Esophagus squamous epithelium (tissue), 5 donors: ENCODE data around the gene GRIK1. TPM values are rescaled to one million over a fixed set of nuclear protein-coding genes. Genes with fewer than 3 reads are reported as not detected.
"Not testable (repeated sequence)": the region's sequence is repeated elsewhere in the genome, so short reads cannot be mapped to it uniquely, and the experiment has no call there.

Experiments used
- DNase-seq: peaks from one replicate; lab custom pipeline; 2025; lab: John Stamatoyannopoulos, UW
- H3K27ac ChIP-seq, 4 donors: fragments of 200-600 bp; sonication (generic); one replicate each; pipeline ENCODE4 v1.5.1; 2016 to 2019; ENCODE audit warnings: mild to moderate bottlenecking in 1 of 4
- H3K27me3 ChIP-seq, 4 donors: fragments of 200-600 bp; sonication (generic); 1 replicate in 3 of 4; 2 replicates in 1 of 4; pipeline versions ENCODE4 v1.5.1 to v1.6.0; 2017 to 2021; ENCODE audit warnings: antibody characterized with exemption in 1 of 4
- H3K36me3 ChIP-seq, 3 donors: fragments of 200-600 bp; sonication (generic); one replicate each; pipeline ENCODE4 v1.5.1; 2016 to 2019
- H3K4me1 ChIP-seq, 3 donors: fragments of 200-600 bp; sonication (generic); one replicate each; pipeline ENCODE4 v1.5.1; 2017 to 2019
- H3K4me3 ChIP-seq, 4 donors: fragments of 200-600 bp; sonication (generic); 1 replicate in 3 of 4; 2 replicates in 1 of 4; pipeline ENCODE4 v1.5.1; 2016 to 2019; ENCODE audit warnings: mild to moderate bottlenecking in 2 of 4, moderate library complexity in 1 of 4
- H3K9me3 ChIP-seq, 3 donors: fragments of 200-600 bp; sonication (generic); one replicate each; pipeline ENCODE4 v1.5.1; 2016 to 2019
- POLR2A ChIP-seq, 4 donors: fragments of 450-650 bp; IDR thresholded peaks; one replicate each; pipeline ENCODE4 v1.6.1; 2017; ENCODE audit warnings: antibody characterized with exemption in 4 of 4, mild to moderate bottlenecking in 4 of 4, moderate library complexity in 3 of 4
- WGBS, 2 donors: methylation state at CpG; one replicate each; pipeline ENCODE4 v1.1.5; 2018; 5-methylcytosine and 5-hydroxymethylcytosine counted together
- intact Hi-C: fragments of 100-400 bp; cut with DNase I; formaldehyde crosslinking; loops from one replicate; pipeline ENCODE4 v1.15.0; 2022
- total RNA-seq, 4 donors: library from RNA; depleted of rRNA; stranded (reverse); fragments of >200 nt; gene quantifications; one replicate each; pipeline ENCODE4 v1.1.0, GENCODE V29; 2016
- TF ChIP-seq, protein P1 (sequence below), 6 experiments: fragments of 450-650 bp in 4 of 6; fragments of 200-600 bp in 2 of 6; sonication (generic) in 2 of 6; IDR thresholded peaks; one replicate each; pipeline ENCODE4 v1.5.1; 2016 to 2019; ENCODE audit warnings: antibody characterized with exemption in 6 of 6, mild to moderate bottlenecking in 4 of 6, moderate library complexity in 4 of 6
- donor health status: DM: yes; HTN: yes; CAD: no.

Gene GRIK1
- total RNA-seq, 4 donors from 2014 or later, result 0.19 TPM; not detected in 3

DNA sequence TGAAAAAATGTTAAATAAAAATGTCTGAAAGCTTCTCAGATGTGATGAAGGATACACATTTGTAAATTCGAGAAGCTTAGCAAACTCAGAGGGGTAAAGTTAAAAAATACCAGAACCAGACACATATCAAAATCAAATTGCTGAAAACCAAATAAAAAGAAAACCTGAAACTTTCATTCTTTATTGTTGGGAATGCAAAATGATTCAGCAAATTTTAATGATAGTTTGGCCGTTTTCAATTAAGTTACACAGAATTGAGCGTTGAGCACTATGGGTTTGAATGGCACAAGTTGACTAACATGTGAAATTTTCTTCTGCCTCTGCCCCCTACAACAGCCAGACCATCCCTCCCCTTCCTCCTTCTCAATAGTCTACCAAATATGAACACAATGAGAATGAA is 33.5 kb upstream of the GRIK1 start:
- Histone ChIP-seq H3K9me3 (no peaks in the 10 kb centered on the region), H3K4me3 (no peak overlapping the region), H3K27ac (no peak overlapping the region), H3K36me3 (no peaks in the 10 kb centered on the region), H3K27me3 (no peaks in the 10 kb centered on the region), H3K4me1 (no peaks in the 10 kb centered on the region)
- TF ChIP-seq, protein P1, sequence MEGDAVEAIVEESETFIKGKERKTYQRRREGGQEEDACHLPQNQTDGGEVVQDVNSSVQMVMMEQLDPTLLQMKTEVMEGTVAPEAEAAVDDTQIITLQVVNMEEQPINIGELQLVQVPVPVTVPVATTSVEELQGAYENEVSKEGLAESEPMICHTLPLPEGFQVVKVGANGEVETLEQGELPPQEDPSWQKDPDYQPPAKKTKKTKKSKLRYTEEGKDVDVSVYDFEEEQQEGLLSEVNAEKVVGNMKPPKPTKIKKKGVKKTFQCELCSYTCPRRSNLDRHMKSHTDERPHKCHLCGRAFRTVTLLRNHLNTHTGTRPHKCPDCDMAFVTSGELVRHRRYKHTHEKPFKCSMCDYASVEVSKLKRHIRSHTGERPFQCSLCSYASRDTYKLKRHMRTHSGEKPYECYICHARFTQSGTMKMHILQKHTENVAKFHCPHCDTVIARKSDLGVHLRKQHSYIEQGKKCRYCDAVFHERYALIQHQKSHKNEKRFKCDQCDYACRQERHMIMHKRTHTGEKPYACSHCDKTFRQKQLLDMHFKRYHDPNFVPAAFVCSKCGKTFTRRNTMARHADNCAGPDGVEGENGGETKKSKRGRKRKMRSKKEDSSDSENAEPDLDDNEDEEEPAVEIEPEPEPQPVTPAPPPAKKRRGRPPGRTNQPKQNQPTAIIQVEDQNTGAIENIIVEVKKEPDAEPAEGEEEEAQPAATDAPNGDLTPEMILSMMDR (IDR thresholded peaks at IDR 0.05), result no peak
- TF ChIP-seq POLR2A (IDR thresholded peaks at IDR 0.05), result no peak
- DNase-seq, result no peak
- intact Hi-C loops, result no loop called here
- 78 to 82% methylated on average over 3 of the region's 3 CpGs for WGBS, 2 donors

DNA sequence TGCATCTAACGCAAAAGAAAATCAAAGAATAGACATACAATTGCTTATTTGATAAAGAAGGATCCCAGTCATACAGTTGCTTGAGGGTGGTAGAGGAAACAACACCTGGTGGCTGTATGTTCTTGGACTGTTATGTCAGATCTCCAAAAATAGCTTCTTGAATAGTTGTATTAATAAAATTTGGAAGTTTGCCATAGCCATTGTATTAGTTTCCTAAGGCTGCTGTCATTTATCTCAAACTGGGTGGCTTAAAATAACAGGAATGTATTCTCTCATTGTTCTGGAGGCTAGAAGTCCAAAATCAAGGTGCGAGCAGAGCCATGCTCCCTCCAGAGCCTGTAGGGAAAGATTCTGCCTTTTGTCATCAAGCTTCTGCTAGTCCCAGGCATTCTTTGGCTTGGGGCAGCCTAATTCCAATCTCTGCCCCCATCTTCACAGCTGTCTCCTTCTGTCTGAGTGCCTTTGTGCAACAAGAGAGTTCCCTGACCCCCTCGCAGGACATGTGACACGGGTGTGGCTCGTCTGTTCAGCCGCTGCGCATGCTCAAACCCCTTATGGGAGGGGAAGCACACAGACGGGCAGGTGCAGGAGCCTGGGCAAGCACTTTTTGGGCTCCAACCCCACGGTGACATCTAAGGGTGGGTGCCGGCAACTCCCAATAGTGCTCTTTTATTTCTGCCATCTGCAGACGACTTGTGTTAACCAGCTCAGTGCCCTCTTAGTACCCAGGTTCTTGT is 21.7 kb upstream of the GRIK1 start:
- DNase-seq, result no peak
- no peak overlapping the region for H3K4me3 ChIP-seq
- no peaks in the 10 kb centered on the region for H3K36me3 ChIP-seq
- H3K4me1 ChIP-seq, result no peaks in the 10 kb centered on the region
- H3K27ac ChIP-seq, result no peak overlapping the region
- intact Hi-C loops, result no loop called here
- H3K27me3 ChIP-seq, result no peaks in the 10 kb centered on the region
- WGBS, 2 donors, result 56 to 63% methylated on average over 3 to 5 of the region's 11 CpGs
- no peaks in the 10 kb centered on the region for H3K9me3 ChIP-seq
- no peak for TF ChIP-seq POLR2A (IDR thresholded peaks at IDR 0.05)
- TF ChIP-seq, protein P1 (IDR thresholded peaks at IDR 0.05), result no peak

DNA sequence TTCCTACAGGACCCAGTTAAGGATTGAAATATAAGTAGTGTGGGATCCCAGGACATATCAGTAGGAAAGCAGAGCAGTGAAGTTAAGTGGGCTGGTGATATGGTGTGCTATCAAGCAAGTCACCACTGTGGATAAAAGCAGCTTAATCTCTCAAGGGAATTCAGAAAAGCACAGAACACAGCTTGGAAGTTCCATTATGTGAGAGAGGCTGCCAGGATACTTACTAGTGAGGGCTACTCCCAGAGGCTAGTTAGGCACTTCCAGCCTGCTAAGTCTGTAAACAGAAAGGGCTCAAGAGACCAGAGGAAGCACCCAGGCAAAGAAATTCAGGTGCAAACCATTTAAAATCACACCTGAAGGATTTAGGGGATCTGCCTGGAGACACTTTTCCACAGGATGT is 18.8 kb upstream of the GRIK1 start:
- intact Hi-C loops, result no loop called here
- Histone ChIP-seq H3K4me1 (no peaks in the 10 kb centered on the region), H3K9me3 (no peaks in the 10 kb centered on the region), H3K36me3 (no peaks in the 10 kb centered on the region), H3K4me3 (no peak overlapping the region), H3K27ac (no peak overlapping the region), H3K27me3 (no peaks in the 10 kb centered on the region)
- no peak for DNase-seq
- TF ChIP-seq POLR2A (IDR thresholded peaks at IDR 0.05), result no peak

DNA sequence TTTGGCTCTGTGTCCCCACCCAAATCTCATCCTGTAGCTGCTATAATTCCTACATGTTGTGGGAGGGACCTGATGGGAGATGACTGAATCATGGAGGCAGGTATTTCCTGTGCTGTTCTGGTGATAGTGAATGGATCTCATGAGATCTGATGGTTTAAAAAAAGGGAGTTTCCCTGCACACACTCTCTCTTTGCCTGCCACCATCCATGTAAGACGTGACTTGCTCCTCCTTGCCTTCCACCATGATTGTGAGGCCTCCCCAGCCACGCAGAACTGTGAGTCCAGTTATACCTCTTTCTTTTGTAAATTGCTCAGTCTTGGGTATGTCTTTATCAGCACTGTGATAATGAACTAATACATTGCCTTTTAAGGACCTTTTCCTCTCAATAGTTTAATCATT is 18.2 kb upstream of the GRIK1 start:
- H3K4me3 ChIP-seq, H3K36me3 ChIP-seq, H3K9me3 ChIP-seq, H3K27ac ChIP-seq, intact Hi-C loops, H3K4me1 ChIP-seq, DNase-seq, H3K27me3 ChIP-seq: not testable (repeated sequence)
- WGBS, 2 donors, result 39 to 84% methylated on average over 2 of the region's 2 CpGs

DNA sequence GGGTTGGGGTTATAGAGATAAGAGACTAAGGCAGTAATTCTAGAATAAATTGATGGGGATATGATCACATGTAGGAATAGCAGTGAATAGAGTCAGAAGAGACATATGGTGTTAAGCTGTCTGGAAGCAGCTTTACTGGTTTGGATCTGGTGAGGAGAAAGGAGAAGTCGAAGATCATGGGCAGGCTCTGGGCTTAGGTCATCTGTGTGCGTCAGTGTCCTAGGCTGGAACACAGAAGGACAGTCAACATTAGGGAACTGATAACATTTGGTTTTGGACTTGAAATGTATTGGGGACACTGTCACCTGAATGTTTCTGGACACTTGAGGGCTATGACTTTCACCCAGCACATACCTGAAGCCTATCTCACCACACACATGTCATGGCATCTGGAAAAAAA is 13.9 kb upstream of the GRIK1 start:
- Histone ChIP-seq H3K27ac (no peak overlapping the region), H3K4me3 (no peak overlapping the region), H3K36me3 (no peaks in the 10 kb centered on the region), H3K9me3 (no peaks in the 10 kb centered on the region), H3K27me3 (no peaks in the 10 kb centered on the region), H3K4me1 (no peaks in the 10 kb centered on the region)
- no peak for DNase-seq
- TF ChIP-seq, protein P1 (IDR thresholded peaks at IDR 0.05), result no peak
- no peak for TF ChIP-seq POLR2A (IDR thresholded peaks at IDR 0.05)
- intact Hi-C loops, result no loop called here
- WGBS, 2 donors, result 68 to 71% methylated on average over 2 of the region's 2 CpGs

DNA sequence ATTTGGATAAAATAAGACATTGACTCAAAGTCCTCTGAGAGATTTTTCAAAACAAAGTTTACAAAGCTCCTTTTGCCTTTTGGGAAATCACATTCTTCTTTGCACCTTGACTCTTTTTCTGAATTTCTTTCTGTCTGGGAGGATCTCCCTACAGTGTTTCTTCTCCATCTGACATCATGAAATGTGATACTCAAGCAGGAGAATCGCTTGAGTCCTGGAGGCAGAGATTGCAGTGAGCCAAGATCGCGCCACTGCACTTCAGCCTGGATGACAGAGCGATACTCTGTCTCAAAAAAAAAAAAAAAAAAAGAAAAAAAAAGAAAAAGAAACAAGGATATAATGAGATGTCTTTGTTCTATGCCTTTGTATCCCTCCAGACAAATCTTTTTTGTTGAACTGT is 13.3 kb upstream of the GRIK1 start:
- no peaks in the 10 kb centered on the region for H3K36me3 ChIP-seq

More for the DNA sequence above, 13.3 kb upstream of the GRIK1 start:
- intact Hi-C loops, result no loop called here
- no peak overlapping the region for H3K4me3 ChIP-seq
- no peak overlapping the region for H3K27ac ChIP-seq
- DNase-seq, result no peak
- TF ChIP-seq, protein P1 (IDR thresholded peaks at IDR 0.05), result no peak
- no peak for TF ChIP-seq POLR2A (IDR thresholded peaks at IDR 0.05)
- no peaks in the 10 kb centered on the region for H3K9me3 ChIP-seq
- WGBS, 2 donors, result 23 to 25% methylated on average over 3 to 4 of the region's 4 CpGs
- no peaks in the 10 kb centered on the region for H3K27me3 ChIP-seq
- H3K4me1 ChIP-seq, result no peaks in the 10 kb centered on the region
